ENCODE results near the gene ABHD4.

- TF ChIP-seq CTCF (IDR thresholded peaks at IDR 0.05) (no peak), POLR2A (IDR thresholded peaks at IDR 0.05) (no peak), EP300 (IDR thresholded peaks at IDR 0.05) (no peak)
These were observed 52.1 kb downstream of the ABHD4 start for GRCh38 chr14:22650046-22650739.
